ENCODE measurements around the gene TMEM269.

The TMEM269 gene

DNA sequence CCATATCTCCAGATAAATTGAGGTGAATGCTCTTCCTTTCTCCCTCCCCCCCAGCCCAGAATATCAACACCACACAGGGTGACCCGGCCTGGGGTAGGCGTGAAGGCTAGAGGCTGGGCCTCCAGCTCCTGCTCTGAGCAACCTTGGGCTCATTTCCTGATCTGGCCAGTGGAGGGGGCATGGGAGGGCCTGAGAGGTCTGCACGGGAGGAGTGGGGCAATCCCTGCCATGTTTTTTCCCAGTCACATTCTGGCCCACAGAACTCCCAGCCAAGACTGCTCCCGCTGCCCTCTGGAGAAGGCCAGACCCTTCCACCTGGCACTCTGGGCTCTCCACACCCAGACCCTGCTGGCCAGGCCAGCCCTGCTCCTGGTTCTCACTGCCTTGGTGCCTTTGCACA, 48.6 kb upstream of the TMEM269 start (continued):
- TF ChIP-seq ZNF544 (tag by site-specific recombination; IDR thresholded peaks at IDR 0.05) (no peak), KLF8 (tag by site-specific recombination; IDR thresholded peaks at IDR 0.05) (peak; percentile 71; the same call in 1 of the 2 replicates), GFI1B (tag by site-specific recombination; IDR thresholded peaks at IDR 0.05) (no peak), ZNF626 (tag by site-specific recombination; IDR thresholded peaks at IDR 0.05) (no peak), ZNF558 (tag by site-specific recombination; IDR thresholded peaks at IDR 0.05) (no peak), KLF1 (tag by site-specific recombination; IDR thresholded peaks at IDR 0.05) (peak; percentile 71), ZNF248 (tag by site-specific recombination; IDR thresholded peaks at IDR 0.05) (no peak), ZBTB48 (tag by site-specific recombination; IDR thresholded peaks at IDR 0.05) (no peak), ZNF239 (tag by site-specific recombination; IDR thresholded peaks at IDR 0.05) (no peak), KLF16 (tag by site-specific recombination; IDR thresholded peaks at IDR 0.05) (0 out of 2 replicates have a peak, but pooled peaks have one; percentile 35), ZNF555 (tag by site-specific recombination; conservative IDR thresholded peaks at IDR 0.05) (no peak), ZNF274 (IDR thresholded peaks at IDR 0.05; ENCODE audit: low read length) (no peak), ZNF274 (tag by site-specific recombination; IDR thresholded peaks at IDR 0.05; ENCODE audit: borderline replicate concordance) (no peak)
- TF ChIP-seq, protein P1, sequence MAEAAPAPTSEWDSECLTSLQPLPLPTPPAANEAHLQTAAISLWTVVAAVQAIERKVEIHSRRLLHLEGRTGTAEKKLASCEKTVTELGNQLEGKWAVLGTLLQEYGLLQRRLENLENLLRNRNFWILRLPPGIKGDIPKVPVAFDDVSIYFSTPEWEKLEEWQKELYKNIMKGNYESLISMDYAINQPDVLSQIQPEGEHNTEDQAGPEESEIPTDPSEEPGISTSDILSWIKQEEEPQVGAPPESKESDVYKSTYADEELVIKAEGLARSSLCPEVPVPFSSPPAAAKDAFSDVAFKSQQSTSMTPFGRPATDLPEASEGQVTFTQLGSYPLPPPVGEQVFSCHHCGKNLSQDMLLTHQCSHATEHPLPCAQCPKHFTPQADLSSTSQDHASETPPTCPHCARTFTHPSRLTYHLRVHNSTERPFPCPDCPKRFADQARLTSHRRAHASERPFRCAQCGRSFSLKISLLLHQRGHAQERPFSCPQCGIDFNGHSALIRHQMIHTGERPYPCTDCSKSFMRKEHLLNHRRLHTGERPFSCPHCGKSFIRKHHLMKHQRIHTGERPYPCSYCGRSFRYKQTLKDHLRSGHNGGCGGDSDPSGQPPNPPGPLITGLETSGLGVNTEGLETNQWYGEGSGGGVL (tag by site-specific recombination; IDR thresholded peaks at IDR 0.05) = no peak
- TF ChIP-seq, protein P2, sequence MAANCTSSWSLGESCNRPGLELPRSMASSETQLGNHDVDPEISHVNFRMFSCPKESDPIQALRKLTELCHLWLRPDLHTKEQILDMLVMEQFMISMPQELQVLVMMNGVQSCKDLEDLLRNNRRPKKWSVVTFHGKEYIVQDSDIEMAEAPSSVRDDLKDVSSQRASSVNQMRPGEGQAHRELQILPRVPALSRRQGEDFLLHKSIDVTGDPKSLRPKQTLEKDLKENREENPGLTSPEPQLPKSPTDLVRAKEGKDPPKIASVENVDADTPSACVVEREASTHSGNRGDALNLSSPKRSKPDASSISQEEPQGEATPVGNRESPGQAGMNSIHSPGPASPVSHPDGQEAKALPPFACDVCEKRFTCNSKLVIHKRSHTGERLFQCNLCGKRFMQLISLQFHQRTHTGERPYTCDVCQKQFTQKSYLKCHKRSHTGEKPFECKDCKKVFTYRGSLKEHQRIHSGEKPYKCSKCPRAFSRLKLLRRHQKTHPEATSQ (tag by site-specific recombination; IDR thresholded peaks at IDR 0.05) = no peak
- TF ChIP-seq, protein P3, sequence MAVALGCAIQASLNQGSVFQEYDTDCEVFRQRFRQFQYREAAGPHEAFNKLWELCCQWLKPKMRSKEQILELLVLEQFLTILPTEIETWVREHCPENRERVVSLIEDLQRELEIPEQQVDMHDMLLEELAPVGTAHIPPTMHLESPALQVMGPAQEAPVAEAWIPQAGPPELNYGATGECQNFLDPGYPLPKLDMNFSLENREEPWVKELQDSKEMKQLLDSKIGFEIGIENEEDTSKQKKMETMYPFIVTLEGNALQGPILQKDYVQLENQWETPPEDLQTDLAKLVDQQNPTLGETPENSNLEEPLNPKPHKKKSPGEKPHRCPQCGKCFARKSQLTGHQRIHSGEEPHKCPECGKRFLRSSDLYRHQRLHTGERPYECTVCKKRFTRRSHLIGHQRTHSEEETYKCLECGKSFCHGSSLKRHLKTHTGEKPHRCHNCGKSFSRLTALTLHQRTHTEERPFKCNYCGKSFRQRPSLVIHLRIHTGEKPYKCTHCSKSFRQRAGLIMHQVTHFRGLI (tag by site-specific recombination; IDR thresholded peaks at IDR 0.05) = no peak

DNA sequence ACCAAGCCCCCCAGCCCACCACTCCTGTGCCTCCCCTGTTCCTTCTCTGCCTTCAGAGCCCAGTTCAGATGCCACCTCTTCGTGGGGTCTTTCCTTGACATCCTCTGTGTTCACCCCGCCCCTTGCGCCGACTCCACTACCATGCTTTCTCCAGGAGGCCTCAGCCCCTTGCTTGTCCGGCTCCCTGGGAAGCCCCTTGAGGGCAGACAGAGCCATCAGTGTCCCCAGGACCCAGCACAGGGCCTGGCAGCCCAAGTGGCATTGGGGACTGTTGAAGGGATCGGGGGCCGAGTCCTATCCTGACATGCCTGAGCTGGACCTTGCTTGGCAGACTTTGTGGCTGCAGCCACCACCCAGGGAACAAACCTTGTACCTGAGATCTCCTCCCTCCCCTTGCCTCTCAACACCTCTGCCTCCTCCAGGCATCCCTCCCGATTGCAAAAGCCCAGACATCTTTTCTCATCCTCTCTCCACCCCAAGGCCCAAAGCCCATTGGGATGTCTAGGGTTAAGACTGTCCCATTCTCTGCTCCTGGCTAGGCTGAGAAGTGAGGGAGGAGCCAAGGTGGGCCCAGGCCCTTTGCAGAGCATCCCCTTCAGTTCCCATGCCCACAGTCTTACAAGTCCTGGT, 48.1 kb upstream of the TMEM269 start:
- ChIA-PET CTCF (interaction anchor here (1.7 kb wide), 1 partner anchor 30 kb away, joined by 4 read pairs; the partner anchor contains the start of gene P3H1), POLR2A (no interaction called here)
- no peaks in the 10 kb centered on the region for H3K4me1 ChIP-seq (ENCODE audit: control insufficient read depth, insufficient read depth, low read length)
- no peaks in the 10 kb centered on the region for H3K36me3 ChIP-seq (ENCODE audit: control insufficient read depth in 2 of 2, insufficient read depth in 1 of 2, low read length in 2 of 2)
- TF ChIP-seq TRIM28 (IDR thresholded peaks at IDR 0.05; ENCODE audit: borderline replicate concordance, low read length) (no peak), ZNF610 (tag by site-specific recombination; IDR thresholded peaks at IDR 0.05; ENCODE audit: borderline replicate concordance) (no peak), SALL2 (tag by site-specific recombination; IDR thresholded peaks at IDR 0.05; ENCODE audit: borderline replicate concordance) (no peak), ZBTB8A (tag by site-specific recombination; IDR thresholded peaks at IDR 0.05) (no peak)
- no peak overlapping the region for H3K27ac ChIP-seq (ENCODE audit: extremely low read depth, low read depth, low read length)
- H3K4me3 ChIP-seq (ENCODE audit: low read depth, low read length) = no peak overlapping the region
- H3K9me3 ChIP-seq (ENCODE audit: control insufficient read depth, insufficient read depth, low read depth, low read length) = no peaks in the 10 kb centered on the region

DNA sequence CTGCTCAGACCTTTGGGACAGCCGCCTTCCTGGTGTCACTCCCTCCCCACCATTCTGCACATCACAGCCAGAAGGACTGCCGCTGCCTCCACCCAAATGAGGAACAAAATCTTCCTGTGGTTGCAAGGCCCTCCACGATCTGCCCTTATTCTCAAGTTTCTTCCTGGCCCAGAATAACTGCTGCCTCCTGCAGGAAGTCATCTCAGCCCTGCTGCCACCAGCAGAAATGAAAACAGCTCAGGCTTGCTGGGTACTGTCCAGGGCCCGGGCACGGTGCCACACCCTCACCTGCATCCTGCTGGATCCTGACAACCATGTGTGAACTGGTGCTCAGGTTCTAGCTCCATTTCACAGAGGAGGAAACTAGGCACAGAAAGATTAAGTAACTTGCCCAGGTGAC, 47.5 kb upstream of the TMEM269 start:
- Histone ChIP-seq H3K4me1 (ENCODE audit: control insufficient read depth, insufficient read depth, low read length) (no peaks in the 10 kb centered on the region), H3K4me3 (ENCODE audit: low read depth, low read length) (no peak overlapping the region), H3K27ac (ENCODE audit: extremely low read depth, low read depth, low read length) (no peak overlapping the region), H3K36me3 (ENCODE audit: control insufficient read depth in 2 of 2, insufficient read depth in 1 of 2, low read length in 2 of 2) (no peaks in the 10 kb centered on the region), H3K9me3 (ENCODE audit: control insufficient read depth, insufficient read depth, low read depth, low read length) (no peaks in the 10 kb centered on the region)
- ChIA-PET CTCF (no interaction called here), POLR2A (no interaction called here)
- TF ChIP-seq, protein P4, sequence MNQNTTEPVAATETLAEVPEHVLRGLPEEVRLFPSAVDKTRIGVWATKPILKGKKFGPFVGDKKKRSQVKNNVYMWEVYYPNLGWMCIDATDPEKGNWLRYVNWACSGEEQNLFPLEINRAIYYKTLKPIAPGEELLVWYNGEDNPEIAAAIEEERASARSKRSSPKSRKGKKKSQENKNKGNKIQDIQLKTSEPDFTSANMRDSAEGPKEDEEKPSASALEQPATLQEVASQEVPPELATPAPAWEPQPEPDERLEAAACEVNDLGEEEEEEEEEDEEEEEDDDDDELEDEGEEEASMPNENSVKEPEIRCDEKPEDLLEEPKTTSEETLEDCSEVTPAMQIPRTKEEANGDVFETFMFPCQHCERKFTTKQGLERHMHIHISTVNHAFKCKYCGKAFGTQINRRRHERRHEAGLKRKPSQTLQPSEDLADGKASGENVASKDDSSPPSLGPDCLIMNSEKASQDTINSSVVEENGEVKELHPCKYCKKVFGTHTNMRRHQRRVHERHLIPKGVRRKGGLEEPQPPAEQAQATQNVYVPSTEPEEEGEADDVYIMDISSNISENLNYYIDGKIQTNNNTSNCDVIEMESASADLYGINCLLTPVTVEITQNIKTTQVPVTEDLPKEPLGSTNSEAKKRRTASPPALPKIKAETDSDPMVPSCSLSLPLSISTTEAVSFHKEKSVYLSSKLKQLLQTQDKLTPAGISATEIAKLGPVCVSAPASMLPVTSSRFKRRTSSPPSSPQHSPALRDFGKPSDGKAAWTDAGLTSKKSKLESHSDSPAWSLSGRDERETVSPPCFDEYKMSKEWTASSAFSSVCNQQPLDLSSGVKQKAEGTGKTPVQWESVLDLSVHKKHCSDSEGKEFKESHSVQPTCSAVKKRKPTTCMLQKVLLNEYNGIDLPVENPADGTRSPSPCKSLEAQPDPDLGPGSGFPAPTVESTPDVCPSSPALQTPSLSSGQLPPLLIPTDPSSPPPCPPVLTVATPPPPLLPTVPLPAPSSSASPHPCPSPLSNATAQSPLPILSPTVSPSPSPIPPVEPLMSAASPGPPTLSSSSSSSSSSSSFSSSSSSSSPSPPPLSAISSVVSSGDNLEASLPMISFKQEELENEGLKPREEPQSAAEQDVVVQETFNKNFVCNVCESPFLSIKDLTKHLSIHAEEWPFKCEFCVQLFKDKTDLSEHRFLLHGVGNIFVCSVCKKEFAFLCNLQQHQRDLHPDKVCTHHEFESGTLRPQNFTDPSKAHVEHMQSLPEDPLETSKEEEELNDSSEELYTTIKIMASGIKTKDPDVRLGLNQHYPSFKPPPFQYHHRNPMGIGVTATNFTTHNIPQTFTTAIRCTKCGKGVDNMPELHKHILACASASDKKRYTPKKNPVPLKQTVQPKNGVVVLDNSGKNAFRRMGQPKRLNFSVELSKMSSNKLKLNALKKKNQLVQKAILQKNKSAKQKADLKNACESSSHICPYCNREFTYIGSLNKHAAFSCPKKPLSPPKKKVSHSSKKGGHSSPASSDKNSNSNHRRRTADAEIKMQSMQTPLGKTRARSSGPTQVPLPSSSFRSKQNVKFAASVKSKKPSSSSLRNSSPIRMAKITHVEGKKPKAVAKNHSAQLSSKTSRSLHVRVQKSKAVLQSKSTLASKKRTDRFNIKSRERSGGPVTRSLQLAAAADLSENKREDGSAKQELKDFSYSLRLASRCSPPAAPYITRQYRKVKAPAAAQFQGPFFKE (tag by site-specific recombination; IDR thresholded peaks at IDR 0.05; ENCODE audit: borderline replicate concordance) = no peak
- TF ChIP-seq ZNF843 (tag by site-specific recombination; IDR thresholded peaks at IDR 0.05) (no peak), ZNF670 (tag by site-specific recombination; IDR thresholded peaks at IDR 0.05; ENCODE audit: low read depth) (no peak), ZNF571 (tag by site-specific recombination; IDR thresholded peaks at IDR 0.05) (no peak)
